Panc1 (cell line): ENCODE measurements around the gene RCOR1. TPM values are rescaled to one million over a fixed set of nuclear protein-coding genes. Genes with fewer than 3 reads are reported as not detected.

ENCODE experiments used
- ATAC-seq: fragments of 200-7000 bp; cut with Tn5 transposase; 2 replicates; pipeline ENCODE4 v1.9.1; 2020; ENCODE audit warnings: mild to moderate bottlenecking, moderate library complexity
- BruUV-seq: library from RNA; stranded (reverse); fragments of 400-500 nt; replicated peaks from 2 replicates; lab custom pipeline; 2021; lab: Mats Ljungman, UMichigan
- CTCF ChIA-PET: fragments of 300-600 bp; sonication (Branson Sonifier 250); formaldehyde crosslinking; loops from one replicate; lab custom pipeline; 2022; ENCODE audit warnings: antibody characterized with exemption; lab: Charles Lee
- POLR2A ChIA-PET: fragments of 300-600 bp; sonication (Branson Sonifier 250); formaldehyde crosslinking; loops from one replicate; lab custom pipeline; 2022; ENCODE audit warnings: antibody characterized with exemption; lab: Charles Lee
- DNase-seq: peaks from one replicate; pipeline ENCODE4 v3.0.0-alpha.2; 2010; ENCODE audit warnings: low read depth, low spot score
- H3K27ac ChIP-seq: 2 replicates; pipeline ENCODE4 v1.5.1; 2011; ENCODE audit warnings: mild to moderate bottlenecking, low read length, inconsistent platforms
- H3K27me3 ChIP-seq: fragments of 200-500 bp; sonication (Bioruptor generic); 2 replicates; pipeline ENCODE4 v1.6.0; 2014; ENCODE audit warnings: low read length, inconsistent platforms; ENCODE audit not compliant: control insufficient read depth, insufficient read depth
- H3K36me3 ChIP-seq: fragments of 200-500 bp; sonication (Bioruptor generic); 2 replicates; pipeline ENCODE4 v1.5.1; 2014; ENCODE audit warnings: inconsistent platforms, mild to moderate bottlenecking, low read length, moderate library complexity; ENCODE audit not compliant: control insufficient read depth, insufficient read depth
- H3K4me1 ChIP-seq: 2 replicates; pipeline ENCODE4 v1.5.1; 2011; ENCODE audit warnings: inconsistent platforms, mild to moderate bottlenecking, low read length, moderate library complexity; ENCODE audit not compliant: control insufficient read depth, insufficient read depth
- H3K4me3 ChIP-seq, 2 experiments: 2 replicates each; pipeline ENCODE4 v1.5.1; 2011 to 2012; ENCODE audit warnings: low read depth in 2 of 2, low read length in 2 of 2, mild to moderate bottlenecking in 2 of 2, inconsistent platforms in 1 of 2, moderate library complexity in 1 of 2
- H3K9me3 ChIP-seq: fragments of 200-500 bp; sonication (Bioruptor generic); 2 replicates; pipeline ENCODE4 v1.5.1; 2014; ENCODE audit warnings: low read depth, mild to moderate bottlenecking, inconsistent platforms, low read length, moderate library complexity; ENCODE audit not compliant: control insufficient read depth, insufficient read depth
- POLR2AphosphoS5 ChIP-seq: IDR thresholded peaks from 2 replicates; pipeline ENCODE4 v1.6.1; 2012; ENCODE audit warnings: mild to moderate bottlenecking, low read depth, low read length, moderate library complexity
- SIN3A ChIP-seq: IDR thresholded peaks from 2 replicates; pipeline ENCODE4 v1.6.1; 2012; ENCODE audit warnings: low read depth, mild to moderate bottlenecking, low read length, moderate library complexity, borderline replicate concordance; ENCODE audit not compliant: insufficient read depth
- TCF7L2 ChIP-seq: IDR thresholded peaks from 2 replicates; pipeline ENCODE4 v1.6.1; 2011; ENCODE audit warnings: mild to moderate bottlenecking, low read depth, low read length, inconsistent platforms
- in situ Hi-C: cut with HindIII; loops from 2 replicates; pipeline ENCODE4 v1.10.0; 2016; ENCODE audit warnings: low sequenced_read_pairs, low pct_unique_long_range_greater_than_20kb
- intact Hi-C: fragments of 100-400 bp; cut with micrococcal nuclease; formaldehyde crosslinking; loops from one replicate; pipeline ENCODE4 v1.10.0; 2022; ENCODE audit not compliant: unreplicated experiment
- total RNA-seq: library from RNA; stranded (reverse); gene quantifications from one replicate; pipeline ENCODE4 v1.2.1, GENCODE V29; 2021; ENCODE audit not compliant: unreplicated experiment
- TF ChIP-seq, protein P1 (sequence below), 2 experiments: IDR thresholded peaks; 2 replicates each; pipeline ENCODE4 v1.6.1; 2011 to 2012; ENCODE audit warnings: low read depth in 2 of 2, control low read depth in 1 of 2, low read length in 1 of 2, mild to moderate bottlenecking in 1 of 2, moderate library complexity in 1 of 2; ENCODE audit not compliant: insufficient read depth in 1 of 2
- TF ChIP-seq, protein P2 (sequence below): fragments of 450-650 bp; IDR thresholded peaks from 2 replicates; pipeline ENCODE4 v1.5.1; 2017; ENCODE audit warnings: mild to moderate bottlenecking

Gene RCOR1
- total RNA-seq, 1 experiment from 2014 or later = 27.1 TPM

DNA sequence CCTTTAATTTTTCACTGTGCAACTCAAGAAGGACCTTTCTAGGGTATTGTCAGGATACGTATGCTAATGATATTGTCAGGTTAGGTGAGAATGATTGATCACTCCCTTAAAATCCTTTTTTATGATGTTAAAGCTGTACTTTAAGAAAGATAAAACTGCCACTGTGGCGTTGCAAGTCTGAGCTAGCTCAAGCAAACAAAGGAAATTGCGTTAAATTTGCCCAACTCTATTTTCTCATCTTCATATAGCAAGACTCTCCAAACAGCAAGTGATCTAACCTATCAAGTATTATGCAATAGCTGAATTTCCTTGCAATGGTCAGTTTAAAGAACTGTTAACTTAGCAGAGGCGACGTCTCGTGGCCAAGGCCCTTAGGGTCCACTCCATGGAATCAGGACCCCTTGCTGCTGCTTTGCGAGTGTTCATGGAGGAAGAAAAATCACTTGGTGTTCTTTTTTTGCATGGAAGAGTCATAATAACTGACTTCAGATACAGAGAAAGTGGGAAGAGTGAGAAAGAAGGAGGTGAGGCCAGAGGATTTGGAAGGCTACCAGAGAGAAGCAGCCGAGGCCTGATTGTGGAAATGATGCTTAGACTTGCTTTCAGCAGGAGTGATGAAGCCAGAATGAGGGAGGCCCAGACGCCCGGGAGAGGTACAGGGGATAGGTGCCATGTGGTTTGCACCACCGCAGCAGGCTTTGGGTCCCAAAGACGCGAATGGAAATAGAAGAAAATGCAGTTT lies 187.3 kb downstream of the RCOR1 start:
- ChIA-PET CTCF (no interaction called here), POLR2A (no interaction called here)
- no peak for DNase-seq
- intact Hi-C loops (no loop called here), in situ Hi-C loops (no loop called here)
- TF ChIP-seq, protein P1, sequence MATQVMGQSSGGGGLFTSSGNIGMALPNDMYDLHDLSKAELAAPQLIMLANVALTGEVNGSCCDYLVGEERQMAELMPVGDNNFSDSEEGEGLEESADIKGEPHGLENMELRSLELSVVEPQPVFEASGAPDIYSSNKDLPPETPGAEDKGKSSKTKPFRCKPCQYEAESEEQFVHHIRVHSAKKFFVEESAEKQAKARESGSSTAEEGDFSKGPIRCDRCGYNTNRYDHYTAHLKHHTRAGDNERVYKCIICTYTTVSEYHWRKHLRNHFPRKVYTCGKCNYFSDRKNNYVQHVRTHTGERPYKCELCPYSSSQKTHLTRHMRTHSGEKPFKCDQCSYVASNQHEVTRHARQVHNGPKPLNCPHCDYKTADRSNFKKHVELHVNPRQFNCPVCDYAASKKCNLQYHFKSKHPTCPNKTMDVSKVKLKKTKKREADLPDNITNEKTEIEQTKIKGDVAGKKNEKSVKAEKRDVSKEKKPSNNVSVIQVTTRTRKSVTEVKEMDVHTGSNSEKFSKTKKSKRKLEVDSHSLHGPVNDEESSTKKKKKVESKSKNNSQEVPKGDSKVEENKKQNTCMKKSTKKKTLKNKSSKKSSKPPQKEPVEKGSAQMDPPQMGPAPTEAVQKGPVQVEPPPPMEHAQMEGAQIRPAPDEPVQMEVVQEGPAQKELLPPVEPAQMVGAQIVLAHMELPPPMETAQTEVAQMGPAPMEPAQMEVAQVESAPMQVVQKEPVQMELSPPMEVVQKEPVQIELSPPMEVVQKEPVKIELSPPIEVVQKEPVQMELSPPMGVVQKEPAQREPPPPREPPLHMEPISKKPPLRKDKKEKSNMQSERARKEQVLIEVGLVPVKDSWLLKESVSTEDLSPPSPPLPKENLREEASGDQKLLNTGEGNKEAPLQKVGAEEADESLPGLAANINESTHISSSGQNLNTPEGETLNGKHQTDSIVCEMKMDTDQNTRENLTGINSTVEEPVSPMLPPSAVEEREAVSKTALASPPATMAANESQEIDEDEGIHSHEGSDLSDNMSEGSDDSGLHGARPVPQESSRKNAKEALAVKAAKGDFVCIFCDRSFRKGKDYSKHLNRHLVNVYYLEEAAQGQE (IDR thresholded peaks at IDR 0.05; ENCODE audit: insufficient read depth in 1 of 2, low read depth in 2 of 2, low read length in 1 of 2) = no peak
- TF ChIP-seq TCF7L2 (no peak), POLR2AphosphoS5 (no peak), SIN3A (no peak)
- TF ChIP-seq, protein P2, sequence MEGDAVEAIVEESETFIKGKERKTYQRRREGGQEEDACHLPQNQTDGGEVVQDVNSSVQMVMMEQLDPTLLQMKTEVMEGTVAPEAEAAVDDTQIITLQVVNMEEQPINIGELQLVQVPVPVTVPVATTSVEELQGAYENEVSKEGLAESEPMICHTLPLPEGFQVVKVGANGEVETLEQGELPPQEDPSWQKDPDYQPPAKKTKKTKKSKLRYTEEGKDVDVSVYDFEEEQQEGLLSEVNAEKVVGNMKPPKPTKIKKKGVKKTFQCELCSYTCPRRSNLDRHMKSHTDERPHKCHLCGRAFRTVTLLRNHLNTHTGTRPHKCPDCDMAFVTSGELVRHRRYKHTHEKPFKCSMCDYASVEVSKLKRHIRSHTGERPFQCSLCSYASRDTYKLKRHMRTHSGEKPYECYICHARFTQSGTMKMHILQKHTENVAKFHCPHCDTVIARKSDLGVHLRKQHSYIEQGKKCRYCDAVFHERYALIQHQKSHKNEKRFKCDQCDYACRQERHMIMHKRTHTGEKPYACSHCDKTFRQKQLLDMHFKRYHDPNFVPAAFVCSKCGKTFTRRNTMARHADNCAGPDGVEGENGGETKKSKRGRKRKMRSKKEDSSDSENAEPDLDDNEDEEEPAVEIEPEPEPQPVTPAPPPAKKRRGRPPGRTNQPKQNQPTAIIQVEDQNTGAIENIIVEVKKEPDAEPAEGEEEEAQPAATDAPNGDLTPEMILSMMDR = no peak
- peaks cover 15% of the 10 kb centered on the region for H3K4me1 ChIP-seq
- no peaks in the 10 kb centered on the region for H3K27me3 ChIP-seq
- no peaks in the 10 kb centered on the region; the same call in 1 of the 2 replicates for H3K36me3 ChIP-seq
- H3K27ac ChIP-seq = peak overlapping the region; percentile 9; the same call in 1 of the 2 replicates
- 0 out of 4 replicates have a peak overlapping the region, but pooled peaks of 1 of the 2 experiments have one; percentile 14 for H3K4me3 ChIP-seq
- BruUV-seq = no TSS peak
- no peaks in the 10 kb centered on the region for H3K9me3 ChIP-seq
- ATAC-seq = no peak

Other genes starting within 250 kb of the RCOR1 start
- 28.3 TPM for gene CINP, start 229.8 kb upstream of the RCOR1 start, total RNA-seq
- 15.5 TPM for gene TECPR2, start 229.7 kb upstream of the RCOR1 start, total RNA-seq
- gene ANKRD9, start 82.9 kb upstream of the RCOR1 start, total RNA-seq = 23.7 TPM
- gene TRAF3, start 184.8 kb downstream of the RCOR1 start, total RNA-seq = 37.6 TPM